GM23338 (cell line): ENCODE data around the gene CD83. TPM values are rescaled to one million over a fixed set of nuclear protein-coding genes. Genes with fewer than 3 reads are reported as not detected.

Source experiments
- ATAC-seq: fragments of 200-7000 bp; cut with Tn5 transposase; 3 replicates; pipeline ENCODE4 v1.9.1; 2020
- DNase-seq: peaks from one replicate; pipeline ENCODE4 v3.0.0-alpha.2; 2015; ENCODE audit warnings: low spot score
- H2AFZ ChIP-seq: fragments of 200-600 bp; sonication (generic); 2 replicates; pipeline ENCODE4 v1.8.0; 2016; ENCODE audit warnings: antibody characterized with exemption, mild to moderate bottlenecking, moderate library complexity
- H3F3A ChIP-seq: fragments of 200-600 bp; sonication (generic); replicated peaks from 2 replicates; pipeline ENCODE4 v1.8.0; 2017; ENCODE audit warnings: antibody characterized with exemption, mixed run types, low read depth
- H3K27ac ChIP-seq: fragments of 200-600 bp; sonication (generic); 2 replicates; pipeline ENCODE4 v1.6.1; 2016; ENCODE audit warnings: low read depth
- H3K27me3 ChIP-seq: fragments of 200-600 bp; sonication (generic); 2 replicates; pipeline ENCODE4 v1.8.0; 2016; ENCODE audit warnings: mild to moderate bottlenecking, mixed run types, moderate library complexity; ENCODE audit not compliant: insufficient read depth
- H3K36me3 ChIP-seq: fragments of 200-600 bp; sonication (generic); 2 replicates; pipeline ENCODE4 v1.8.0; 2016; ENCODE audit warnings: mild to moderate bottlenecking; ENCODE audit not compliant: insufficient read depth
- H3K4me1 ChIP-seq: fragments of 200-600 bp; sonication (generic); 2 replicates; pipeline ENCODE4 v1.8.0; 2016; ENCODE audit warnings: mild to moderate bottlenecking, moderate library complexity; ENCODE audit not compliant: insufficient read depth
- H3K4me2 ChIP-seq: fragments of 200-600 bp; sonication (generic); 2 replicates; pipeline ENCODE4 v1.7.1; 2017; ENCODE audit warnings: mixed run types
- H3K4me3 ChIP-seq: fragments of 200-600 bp; sonication (generic); 2 replicates; pipeline ENCODE4 v1.6.1; 2016; ENCODE audit warnings: mixed run types
- H3K79me2 ChIP-seq: fragments of 200-600 bp; sonication (generic); replicated peaks from 2 replicates; pipeline ENCODE4 v1.8.0; 2017; ENCODE audit warnings: mild to moderate bottlenecking; ENCODE audit not compliant: insufficient read depth
- H3K9me2 ChIP-seq: fragments of 200-600 bp; sonication (generic); 2 replicates; pipeline ENCODE4 v1.8.0; 2017; ENCODE audit not compliant: insufficient read depth
- H4K20me1 ChIP-seq: fragments of 200-600 bp; sonication (generic); replicated peaks from 2 replicates; pipeline ENCODE4 v1.8.0; 2017; ENCODE audit warnings: mild to moderate bottlenecking; ENCODE audit not compliant: insufficient read depth
- H3K27ac Mint-ChIP-seq: 2 replicates; pipeline ENCODE4 v1.8.0; 2020; ENCODE audit warnings: inconsistent platforms, mild to moderate bottlenecking, moderate library complexity, mixed read lengths
- H3K27me3 Mint-ChIP-seq: 3 replicates; pipeline ENCODE4 v1.8.0; 2022; ENCODE audit warnings: low read depth, mild to moderate bottlenecking, moderate library complexity, mixed read lengths, inconsistent platforms; ENCODE audit not compliant: insufficient read depth, poor library complexity
- H3K36me3 Mint-ChIP-seq: 3 replicates; pipeline ENCODE4 v1.8.0; 2021; ENCODE audit warnings: low read depth, mild to moderate bottlenecking, inconsistent platforms, moderate library complexity, mixed read lengths
- H3K4me1 Mint-ChIP-seq: 3 replicates; pipeline ENCODE4 v1.8.0; 2020; ENCODE audit warnings: mild to moderate bottlenecking, inconsistent platforms, mixed read lengths
- H3K4me3 Mint-ChIP-seq: 3 replicates; pipeline ENCODE4 v1.8.0; 2021; ENCODE audit warnings: moderate library complexity, mild to moderate bottlenecking, inconsistent platforms, mixed read lengths
- H3K9me3 Mint-ChIP-seq: 3 replicates; pipeline ENCODE4 v1.8.0; 2020; ENCODE audit warnings: moderate library complexity, mild to moderate bottlenecking, inconsistent platforms, mixed read lengths
- EZH2 ChIP-seq: fragments of 200-600 bp; sonication (generic); IDR thresholded peaks from one replicate; pipeline ENCODE4 v1.8.0; 2017; ENCODE audit warnings: antibody characterized with exemption, mild to moderate bottlenecking, low read depth; ENCODE audit not compliant: unreplicated experiment
- EZH2phosphoT487 ChIP-seq: fragments of 200-600 bp; sonication (generic); IDR thresholded peaks from one replicate; pipeline ENCODE4 v1.8.1; 2018; ENCODE audit warnings: antibody characterized with exemption; ENCODE audit not compliant: unreplicated experiment
- JUNB ChIP-seq: IDR thresholded peaks from one replicate; pipeline ENCODE4 v1.6.1; 2016; ENCODE audit warnings: antibody characterized with exemption; ENCODE audit not compliant: unreplicated experiment
- STAT1 ChIP-seq: IDR thresholded peaks from one replicate; pipeline ENCODE4 v1.6.1; 2016; ENCODE audit warnings: antibody characterized with exemption; ENCODE audit not compliant: unreplicated experiment
- ZNF331 ChIP-seq: fragments of 250-450 bp; sonication (Bioruptor Pico); IDR thresholded peaks from 2 replicates; pipeline ENCODE4 v1.5.0; 2020; ENCODE audit warnings: low read depth, mild to moderate bottlenecking, moderate library complexity
- ZNF462 ChIP-seq: fragments of 250-450 bp; sonication (Bioruptor Pico); IDR thresholded peaks from 2 replicates; pipeline ENCODE4 v1.5.0; 2020; ENCODE audit warnings: mild to moderate bottlenecking, moderate library complexity
- polyA plus RNA-seq: library from polyadenylated mRNA; unstranded; fragments of >200 nt; fragmentation: Nextera tagmentation; extraction: Ambion mirVana; gene quantifications from 2 replicates; pipeline ENCODE4 v1.2.1, GENCODE V29; 2016
- total RNA-seq: library from RNA; depleted of rRNA; stranded (reverse); fragments of >200 nt; shearing (Covaris generic); gene quantifications from 2 replicates; pipeline ENCODE4 v1.2.3, GENCODE V29; 2014
- TF ChIP-seq, protein P1 (sequence below): IDR thresholded peaks from 2 replicates; pipeline ENCODE4 v1.6.1; 2016; ENCODE audit warnings: antibody characterized with exemption

Gene CD83
- total and polyA plus RNA-seq, 2 experiments from 2014 or later, result 8.1 to 13.2 TPM

DNA sequence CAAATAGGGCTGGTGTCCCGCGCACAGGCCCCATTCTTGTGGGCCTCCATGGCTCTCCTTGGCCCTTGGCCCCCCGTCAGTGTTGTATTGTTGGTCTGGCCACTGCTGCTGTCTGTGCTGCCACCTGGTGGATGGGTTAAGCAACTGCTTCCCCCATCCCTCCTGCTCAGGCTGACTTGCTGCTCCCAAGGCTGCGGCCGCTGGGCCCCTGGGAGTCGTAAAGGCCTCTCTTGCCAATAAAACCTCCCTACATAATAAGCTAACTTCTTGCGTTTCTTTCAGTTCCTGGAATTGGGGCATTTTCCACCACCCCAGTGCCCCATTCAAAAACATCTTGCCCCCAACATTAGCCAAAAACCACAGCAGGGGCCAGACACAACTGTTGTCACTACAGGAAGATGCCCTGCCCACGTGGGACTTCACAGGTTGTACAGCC lies 27.1 kb downstream of the CD83 start (continued):
- peak; percentile 53; the same call in 1 of the 2 replicates for TF ChIP-seq ZNF462 (CRISPR knock-in tag)
- no peak for TF ChIP-seq EZH2
- TF ChIP-seq, protein P1, sequence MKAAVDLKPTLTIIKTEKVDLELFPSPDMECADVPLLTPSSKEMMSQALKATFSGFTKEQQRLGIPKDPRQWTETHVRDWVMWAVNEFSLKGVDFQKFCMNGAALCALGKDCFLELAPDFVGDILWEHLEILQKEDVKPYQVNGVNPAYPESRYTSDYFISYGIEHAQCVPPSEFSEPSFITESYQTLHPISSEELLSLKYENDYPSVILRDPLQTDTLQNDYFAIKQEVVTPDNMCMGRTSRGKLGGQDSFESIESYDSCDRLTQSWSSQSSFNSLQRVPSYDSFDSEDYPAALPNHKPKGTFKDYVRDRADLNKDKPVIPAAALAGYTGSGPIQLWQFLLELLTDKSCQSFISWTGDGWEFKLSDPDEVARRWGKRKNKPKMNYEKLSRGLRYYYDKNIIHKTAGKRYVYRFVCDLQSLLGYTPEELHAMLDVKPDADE, result no peak
- TF ChIP-seq ZNF331, result no peak
- TF ChIP-seq STAT1, result no peak
- no peak for TF ChIP-seq EZH2phosphoT487

- H3K9me2 ChIP-seq, result no peaks in the 10 kb centered on the region
- H3K4me3 ChIP-seq, result no peak overlapping the region
- H3K4me1 Mint-ChIP-seq, result peaks cover 15% of the 10 kb centered on the region
- H3K9me3 Mint-ChIP-seq, result no peaks in the 10 kb centered on the region
- H2AFZ ChIP-seq, result no peak overlapping the region
- H3K27me3 ChIP-seq, result no peaks in the 10 kb centered on the region
- peaks cover 9% of the 10 kb centered on the region for H3K4me1 ChIP-seq
- no peaks in the 10 kb centered on the region for H3F3A ChIP-seq
- H3K27ac ChIP-seq, result no peak overlapping the region
- no peak overlapping the region for H3K4me2 ChIP-seq
- no peaks in the 10 kb centered on the region for H3K79me2 ChIP-seq
- peaks cover 8% of the 10 kb centered on the region for H3K27me3 Mint-ChIP-seq
- ATAC-seq (no peak), DNase-seq (no peak)
- H3K36me3 ChIP-seq, result no peaks in the 10 kb centered on the region
- H4K20me1 ChIP-seq, result no peaks in the 10 kb centered on the region
- H3K36me3 Mint-ChIP-seq, result no peaks in the 10 kb centered on the region; the same call in 2 of the 3 replicates
- H3K4me3 Mint-ChIP-seq, result no peak overlapping the region
- no peak overlapping the region for H3K27ac Mint-ChIP-seq
- TF ChIP-seq ZNF331, result no peak
- no peak for TF ChIP-seq STAT1
- no peak for TF ChIP-seq ZNF462 (CRISPR knock-in tag)
- TF ChIP-seq JUNB, result no peak
These were observed 29.0 kb downstream of the CD83 start for GRCh38 chr6:14146506-14147096.
